ENCODE measurements around the gene TULP1.

GRCh38 chr6:35468980-35469750, 43.5 kb downstream of the TULP1 start:
- no peak for TF ChIP-seq CTCF (IDR thresholded peaks at IDR 0.05)
- TF ChIP-seq POLR2A (IDR thresholded peaks at IDR 0.05), result no peak
